Loucy (cell line): Measurements from ENCODE around the gene DNAI1.

Experiments
- CTCF ChIP-seq: fragments of 200-600 bp; sonication (generic); conservative IDR thresholded peaks from 2 replicates; pipeline ENCODE4 v1.5.1; 2014; ENCODE audit warnings: mild to moderate bottlenecking, antibody characterized with exemption, low read length
- EZH2phosphoT487 ChIP-seq: fragments of 200-600 bp; IDR thresholded peaks from 2 replicates; pipeline ENCODE4 v1.6.1; 2018; ENCODE audit warnings: antibody characterized with exemption, mild to moderate bottlenecking, moderate library complexity, borderline replicate concordance

GRCh38 chr9:34459356-34459755 is 751 bp downstream of the DNAI1 start:
- no peak for TF ChIP-seq EZH2phosphoT487
- TF ChIP-seq CTCF: no peak
